ENCODE data around the gene AUNIP. TPM values are rescaled to one million over a fixed set of nuclear protein-coding genes. Genes with fewer than 3 reads are reported as not detected.

AUNIP gene
- total and polyA plus RNA-seq, 2 donors (not counting 1 experiment from before 2014, with no cell fraction given) = 0.33 to 1.2 TPM

DNA sequence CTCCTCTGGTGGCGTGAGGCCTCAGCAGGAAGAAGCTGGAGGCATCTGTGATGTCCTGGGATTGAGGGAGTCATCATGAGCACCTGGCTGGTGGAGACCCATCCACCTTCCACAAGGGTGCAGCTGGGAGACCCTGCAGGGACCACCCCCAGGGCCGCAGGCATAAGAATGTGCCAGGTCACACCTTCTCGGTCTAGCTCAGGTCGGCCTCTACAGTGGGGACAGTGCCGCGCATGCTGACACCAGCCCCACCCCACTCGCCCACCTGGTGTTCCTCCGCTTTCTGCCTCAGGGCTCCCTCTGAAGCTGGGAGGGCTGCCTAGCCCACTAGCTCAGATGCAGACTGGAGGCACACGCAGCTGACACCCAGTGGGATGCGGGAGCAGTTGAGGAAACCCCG lies 22.0 kb upstream of the AUNIP start:
- Histone ChIP-seq H3K4me2 (ENCODE audit: extremely low read depth, insufficient read depth, low read length) (no peak overlapping the region), H3K4me1 (ENCODE audit: control insufficient read depth, extremely low read depth, insufficient read depth, low read length) (no peaks in the 10 kb centered on the region), H2AFZ (ENCODE audit: low read length) (no peak overlapping the region), H3K27me3 (ENCODE audit: control insufficient read depth, insufficient read depth, low read length) (no peaks in the 10 kb centered on the region), H3K79me2 (ENCODE audit: control insufficient read depth, insufficient read depth, low read length) (no peaks in the 10 kb centered on the region), H4K20me1 (ENCODE audit: control insufficient read depth, extremely low read depth, insufficient read depth, low read length) (no peaks in the 10 kb centered on the region), H3K9ac (ENCODE audit: insufficient read depth, low read length) (no peak overlapping the region), H3K4me3 (replicated peaks in 1 of 4; ENCODE audit: control extremely low read depth in 1 of 4, insufficient read depth in 1 of 4, low read depth in 3 of 4, low read length in 4 of 4) (no peak overlapping the region), H3K36me3 (ENCODE audit: control insufficient read depth, insufficient read depth, low read length) (no peaks in the 10 kb centered on the region), H3K27ac (ENCODE audit: insufficient read depth, low read length) (no peak overlapping the region), H3K9me3 (ENCODE audit: control insufficient read depth, insufficient read depth, low read depth, low read length) (no peaks in the 10 kb centered on the region)
- DNase-seq (ENCODE audit: low read depth in 2 of 2) = no peak
- TF ChIP-seq, protein P1, sequence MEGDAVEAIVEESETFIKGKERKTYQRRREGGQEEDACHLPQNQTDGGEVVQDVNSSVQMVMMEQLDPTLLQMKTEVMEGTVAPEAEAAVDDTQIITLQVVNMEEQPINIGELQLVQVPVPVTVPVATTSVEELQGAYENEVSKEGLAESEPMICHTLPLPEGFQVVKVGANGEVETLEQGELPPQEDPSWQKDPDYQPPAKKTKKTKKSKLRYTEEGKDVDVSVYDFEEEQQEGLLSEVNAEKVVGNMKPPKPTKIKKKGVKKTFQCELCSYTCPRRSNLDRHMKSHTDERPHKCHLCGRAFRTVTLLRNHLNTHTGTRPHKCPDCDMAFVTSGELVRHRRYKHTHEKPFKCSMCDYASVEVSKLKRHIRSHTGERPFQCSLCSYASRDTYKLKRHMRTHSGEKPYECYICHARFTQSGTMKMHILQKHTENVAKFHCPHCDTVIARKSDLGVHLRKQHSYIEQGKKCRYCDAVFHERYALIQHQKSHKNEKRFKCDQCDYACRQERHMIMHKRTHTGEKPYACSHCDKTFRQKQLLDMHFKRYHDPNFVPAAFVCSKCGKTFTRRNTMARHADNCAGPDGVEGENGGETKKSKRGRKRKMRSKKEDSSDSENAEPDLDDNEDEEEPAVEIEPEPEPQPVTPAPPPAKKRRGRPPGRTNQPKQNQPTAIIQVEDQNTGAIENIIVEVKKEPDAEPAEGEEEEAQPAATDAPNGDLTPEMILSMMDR (conservative IDR thresholded peaks at IDR 0.05 in 1 of 2, IDR thresholded peaks at IDR 0.05 in 1 of 2; ENCODE audit: low read depth in 1 of 2, low read length in 2 of 2) = no peak
- TF ChIP-seq EZH2 (IDR thresholded peaks at IDR 0.05; ENCODE audit: low read length, missing control alignments) = no peak

DNA sequence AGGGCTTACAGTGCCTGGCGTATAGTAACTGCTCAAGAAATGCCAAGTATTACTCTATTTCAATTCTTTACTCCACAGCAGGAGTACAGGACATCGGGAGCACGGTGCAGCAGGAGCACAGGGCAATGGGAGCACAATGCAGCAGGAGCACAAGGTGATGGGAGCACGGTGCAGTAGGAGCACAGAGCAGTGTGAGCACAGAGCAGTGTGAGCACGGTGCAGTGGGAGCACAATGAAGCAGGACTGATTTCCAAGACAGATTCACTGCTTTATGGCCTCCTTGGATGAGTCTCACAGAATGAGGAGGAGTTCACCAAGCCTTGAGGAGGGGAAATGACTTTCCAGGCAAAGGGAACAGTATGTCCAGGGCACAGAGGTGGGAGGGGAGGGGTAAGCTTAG lies 21.3 kb upstream of the AUNIP start:
- H3K9ac ChIP-seq (ENCODE audit: insufficient read depth, low read length) = no peak overlapping the region
- H4K20me1 ChIP-seq (ENCODE audit: control insufficient read depth, extremely low read depth, insufficient read depth, low read length) = no peaks in the 10 kb centered on the region
- H3K4me3 ChIP-seq (replicated peaks in 1 of 4; ENCODE audit: control extremely low read depth in 1 of 4, insufficient read depth in 1 of 4, low read depth in 3 of 4, low read length in 4 of 4) = no peak overlapping the region
- peaks cover 3% of the 10 kb centered on the region for H3K4me1 ChIP-seq (ENCODE audit: control insufficient read depth, extremely low read depth, insufficient read depth, low read length)
- H3K36me3 ChIP-seq (ENCODE audit: control insufficient read depth, insufficient read depth, low read length) = no peaks in the 10 kb centered on the region
- no peaks in the 10 kb centered on the region for H3K27me3 ChIP-seq (ENCODE audit: control insufficient read depth, insufficient read depth, low read length)
- no peaks in the 10 kb centered on the region for H3K79me2 ChIP-seq (ENCODE audit: control insufficient read depth, insufficient read depth, low read length)
- no peaks in the 10 kb centered on the region for H3K9me3 ChIP-seq (ENCODE audit: control insufficient read depth, insufficient read depth, low read depth, low read length)
- H3K4me2 ChIP-seq (ENCODE audit: extremely low read depth, insufficient read depth, low read length) = no peak overlapping the region
- TF ChIP-seq, protein P1 (conservative IDR thresholded peaks at IDR 0.05 in 1 of 2, IDR thresholded peaks at IDR 0.05 in 1 of 2; ENCODE audit: low read depth in 1 of 2, low read length in 2 of 2) = no peak
- TF ChIP-seq EZH2 (IDR thresholded peaks at IDR 0.05; ENCODE audit: low read length, missing control alignments) = no peak
- no peak overlapping the region for H2AFZ ChIP-seq (ENCODE audit: low read length)
- no peak for DNase-seq (ENCODE audit: low read depth in 2 of 2)
- no peak overlapping the region for H3K27ac ChIP-seq (ENCODE audit: insufficient read depth, low read length)

DNA sequence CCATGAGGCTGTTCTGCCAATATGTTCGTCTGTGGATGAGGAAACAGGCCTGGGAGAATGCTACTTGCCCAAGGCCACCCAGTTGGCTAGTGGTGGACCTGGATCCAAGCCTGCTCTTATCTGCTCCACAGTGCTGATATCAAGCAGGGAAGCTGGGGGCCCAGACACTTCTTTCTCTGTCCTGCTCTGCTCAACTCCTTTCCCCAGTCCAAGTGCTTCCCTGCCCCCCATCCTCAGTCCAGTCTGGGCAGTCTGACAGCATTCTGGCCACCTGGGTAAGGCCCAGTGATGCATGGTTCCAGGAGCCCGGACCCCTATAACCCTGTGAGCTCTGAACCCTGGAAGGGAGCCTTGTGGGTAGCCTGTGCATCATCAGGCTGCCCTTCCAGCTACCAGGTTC lies 20.4 kb upstream of the AUNIP start:
- Histone ChIP-seq H3K27ac (ENCODE audit: insufficient read depth, low read length) (no peak overlapping the region), H3K79me2 (ENCODE audit: control insufficient read depth, insufficient read depth, low read length) (no peaks in the 10 kb centered on the region), H3K36me3 (ENCODE audit: control insufficient read depth, insufficient read depth, low read length) (no peaks in the 10 kb centered on the region), H3K9ac (ENCODE audit: insufficient read depth, low read length) (no peak overlapping the region), H3K4me2 (ENCODE audit: extremely low read depth, insufficient read depth, low read length) (no peak overlapping the region), H3K4me1 (ENCODE audit: control insufficient read depth, extremely low read depth, insufficient read depth, low read length) (peaks cover 3% of the 10 kb centered on the region), H4K20me1 (ENCODE audit: control insufficient read depth, extremely low read depth, insufficient read depth, low read length) (no peaks in the 10 kb centered on the region), H3K4me3 (replicated peaks in 1 of 4; ENCODE audit: control extremely low read depth in 1 of 4, insufficient read depth in 1 of 4, low read depth in 3 of 4, low read length in 4 of 4) (no peak overlapping the region), H2AFZ (ENCODE audit: low read length) (no peak overlapping the region), H3K9me3 (ENCODE audit: control insufficient read depth, insufficient read depth, low read depth, low read length) (no peaks in the 10 kb centered on the region), H3K27me3 (ENCODE audit: control insufficient read depth, insufficient read depth, low read length) (no peaks in the 10 kb centered on the region)
- no peak for DNase-seq (ENCODE audit: low read depth in 2 of 2)
- TF ChIP-seq, protein P1 (conservative IDR thresholded peaks at IDR 0.05 in 1 of 2, IDR thresholded peaks at IDR 0.05 in 1 of 2; ENCODE audit: low read depth in 1 of 2, low read length in 2 of 2) = no peak
- TF ChIP-seq EZH2 (IDR thresholded peaks at IDR 0.05; ENCODE audit: low read length, missing control alignments) = no peak
